GM19324 (cell line): ENCODE data around the gene LYVE1.

Experiments
- ATAC-seq: cut with Tn5 transposase; IDR thresholded peaks from one replicate; pipeline ENCODE4 v1.9.1; 2021; ENCODE audit warnings: mild to moderate bottlenecking, moderate library complexity; ENCODE audit not compliant: unreplicated experiment, low FRiP score

Gene LYVE1

GRCh38 chr11:10528121-10528520 is 40.3 kb downstream of the LYVE1 start:
- ATAC-seq, result no peak

GRCh38 chr11:10526974-10527918 is 41.2 kb downstream of the LYVE1 start:
- ATAC-seq, result no peak

GRCh38 chr11:10524471-10524870 is 44.0 kb downstream of the LYVE1 start:
- ATAC-seq, result no peak

GRCh38 chr11:10522921-10523320 is 45.5 kb downstream of the LYVE1 start:
- no peak for ATAC-seq

GRCh38 chr11:10522276-10522675 is 46.2 kb downstream of the LYVE1 start:
- no peak for ATAC-seq

- no peak for ATAC-seq
Measured at GRCh38 chr11:10520562-10520961, 47.9 kb downstream of the LYVE1 start.

GRCh38 chr11:10519630-10520029 is 48.8 kb downstream of the LYVE1 start:
- ATAC-seq, result no peak

- ATAC-seq, result no peak
Measured at GRCh38 chr11:10518891-10519290, 49.6 kb downstream of the LYVE1 start.

- no peak for ATAC-seq
Measured at GRCh38 chr11:10518123-10518522, 50.3 kb downstream of the LYVE1 start.

GRCh38 chr11:10515418-10515817 is 53.0 kb downstream of the LYVE1 start:
- no peak for ATAC-seq

- no peak for ATAC-seq
Measured at GRCh38 chr11:10514709-10515108, 53.8 kb downstream of the LYVE1 start.

- no peak for ATAC-seq
Measured at GRCh38 chr11:10514202-10514601, 54.3 kb downstream of the LYVE1 start.

- ATAC-seq, result no peak
Measured at GRCh38 chr11:10511181-10511621, 57.3 kb downstream of the LYVE1 start.
